H1 (cell line): ENCODE measurements around the gene PCDHA1. TPM values are rescaled to one million over a fixed set of nuclear protein-coding genes. Genes with fewer than 3 reads are reported as not detected.

Experiments used
- CTCF ChIA-PET: fragments of 300-600 bp; sonication (Branson Sonifier 250); formaldehyde crosslinking; loops from one replicate; lab custom pipeline; 2021; ENCODE audit not compliant: partially characterized antibody; lab: Charles Lee
- POLR2A ChIA-PET: fragments of 300-600 bp; sonication (Branson Sonifier 250); formaldehyde crosslinking; loops from one replicate; lab custom pipeline; 2021; ENCODE audit warnings: inconsistent platforms; ENCODE audit not compliant: partially characterized antibody; lab: Charles Lee
- DNase-seq, 2 experiments: peaks; one replicate each; pipeline versions ENCODE4 v3.0.0 to v3.0.0-alpha.2; 2010 to 2022; ENCODE audit warnings: low spot score in 2 of 2, low read depth in 1 of 2, mixed read lengths in 1 of 2
- FAIRE-seq: peaks from 2 replicates; lab custom pipeline; 2011; peaks lifted over from hg19 to GRCh38; lab: Jason Lieb, UNC
- H2AFZ ChIP-seq: 2 replicates; pipeline ENCODE4 v1.8.1; 2012; ENCODE audit warnings: low read length, inconsistent platforms
- H2AK5ac ChIP-seq: 2 replicates; pipeline ENCODE4 v1.6.1; 2013; ENCODE audit warnings: low read depth, low read length
- H2BK120ac ChIP-seq: replicated peaks from 2 replicates; pipeline ENCODE3; 2013; ENCODE audit warnings: low read depth, low read length, inconsistent platforms
- H2BK12ac ChIP-seq: 2 replicates; pipeline ENCODE4 v1.6.1; 2013; ENCODE audit warnings: low read depth, low read length
- H2BK15ac ChIP-seq: 2 replicates; pipeline ENCODE4 v1.6.1; 2013; ENCODE audit warnings: low read length
- H2BK20ac ChIP-seq: 2 replicates; pipeline ENCODE4 v1.6.1; 2013; ENCODE audit warnings: low read length
- H2BK5ac ChIP-seq: 2 replicates; pipeline ENCODE4 v1.6.1; 2013; ENCODE audit warnings: low read depth, low read length
- H3K14ac ChIP-seq: 2 replicates; pipeline ENCODE4 v1.6.1; 2013; ENCODE audit warnings: inconsistent platforms; ENCODE audit not compliant: insufficient read length
- H3K18ac ChIP-seq: 2 replicates; pipeline ENCODE4 v1.6.1; 2013; ENCODE audit warnings: low read length; ENCODE audit errors: extremely low read depth
- H3K23ac ChIP-seq: 2 replicates; pipeline ENCODE4 v1.6.1; 2013; ENCODE audit warnings: inconsistent platforms; ENCODE audit not compliant: insufficient read length
- H3K23me2 ChIP-seq: 2 replicates; pipeline ENCODE4 v1.6.1; 2013; ENCODE audit warnings: low read depth, low read length
- H3K27ac ChIP-seq: 2 replicates; pipeline ENCODE4 v1.6.1; 2011; ENCODE audit warnings: low read depth, low read length, inconsistent platforms
- H3K27me3 ChIP-seq, 4 experiments: replicated peaks in 1 of 4; 1 replicate in 1 of 4; 2 replicates in 3 of 4; pipeline versions ENCODE4 v1.6.1 to v1.8.1; 2011 to 2013; ENCODE audit warnings: low read length in 3 of 4, mild to moderate bottlenecking in 3 of 4, inconsistent platforms in 2 of 4, mixed read lengths in 2 of 4, moderate library complexity in 1 of 4; ENCODE audit not compliant: control insufficient read depth in 3 of 4, insufficient read depth in 3 of 4; ENCODE audit errors: extremely low read depth in 1 of 4
- H3K36me3 ChIP-seq, 4 experiments: 2 replicates each; pipeline versions ENCODE4 v1.6.1 to v1.8.1; 2011 to 2013; ENCODE audit warnings: mild to moderate bottlenecking in 4 of 4, low read length in 3 of 4, moderate library complexity in 2 of 4, control low read depth in 1 of 4, inconsistent platforms in 1 of 4; ENCODE audit not compliant: insufficient read depth in 4 of 4, control insufficient read depth in 2 of 4
- H3K4ac ChIP-seq: replicated peaks from 2 replicates; pipeline ENCODE3; 2013; ENCODE audit warnings: low read length, low read depth, mixed read lengths, inconsistent platforms; ENCODE audit not compliant: insufficient read length
- H3K4me1 ChIP-seq, 4 experiments: replicated peaks in 1 of 4; 1 replicate in 1 of 4; 2 replicates in 3 of 4; pipeline versions ENCODE4 v1.6.1 to v1.8.1; 2011 to 2013; ENCODE audit warnings: low read length in 3 of 4, inconsistent platforms in 2 of 4, mixed read lengths in 1 of 4; ENCODE audit not compliant: insufficient read depth in 4 of 4, control insufficient read depth in 3 of 4
- H3K4me2 ChIP-seq, 2 experiments: 2 replicates each; pipeline versions ENCODE4 v1.6.1 to v1.8.1; 2011 to 2013; ENCODE audit warnings: low read depth in 2 of 2, low read length in 2 of 2, control low read depth in 1 of 2, inconsistent platforms in 1 of 2, mild to moderate bottlenecking in 1 of 2; ENCODE audit not compliant: insufficient read depth in 1 of 2
- H3K4me3 ChIP-seq, 4 experiments: fragments of 200-600, 300-600 bp in 1 of 4; sonication (generic), shearing (Covaris generic), sonication (Bioruptor Twin) in 1 of 4; 2 replicates each; pipeline versions ENCODE4 v1.5.1 to v1.8.1; 2011 to 2016; ENCODE audit warnings: low read length in 4 of 4, low read depth in 3 of 4, control low read depth in 2 of 4, inconsistent platforms in 2 of 4, mild to moderate bottlenecking in 2 of 4, mixed read lengths in 1 of 4, moderate library complexity in 1 of 4; ENCODE audit not compliant: insufficient read depth in 2 of 4; ENCODE audit errors: extremely low read depth in 1 of 4
- H3K56ac ChIP-seq: replicated peaks from 2 replicates; pipeline ENCODE3; 2013; ENCODE audit warnings: low read depth, mild to moderate bottlenecking, mixed read lengths, low read length, inconsistent platforms; ENCODE audit not compliant: insufficient read length
- H3K79me1 ChIP-seq: 2 replicates; pipeline ENCODE4 v1.6.1; 2013; ENCODE audit warnings: low read depth, low read length, control low read depth
- H3K79me2 ChIP-seq, 2 experiments: 2 replicates each; pipeline versions ENCODE4 v1.6.1 to v1.8.1; 2012 to 2013; ENCODE audit warnings: low read length in 2 of 2, mild to moderate bottlenecking in 2 of 2, inconsistent platforms in 1 of 2; ENCODE audit not compliant: insufficient read depth in 2 of 2, control insufficient read depth in 1 of 2
- H3K9ac ChIP-seq, 4 experiments: replicated peaks in 1 of 4; 1 replicate in 1 of 4; 2 replicates in 3 of 4; pipeline versions ENCODE4 v1.6.1 to v1.8.1; 2011 to 2013; ENCODE audit warnings: low read depth in 3 of 4, low read length in 3 of 4, control low read depth in 2 of 4, mild to moderate bottlenecking in 2 of 4, moderate library complexity in 2 of 4, inconsistent platforms in 1 of 4; ENCODE audit errors: extremely low read depth in 1 of 4
- H3K9me3 ChIP-seq, 2 experiments: 2 replicates each; pipeline versions ENCODE4 v1.6.1 to v1.8.1; 2012 to 2013; ENCODE audit warnings: mild to moderate bottlenecking in 2 of 2, moderate library complexity in 2 of 2, control low read depth in 1 of 2, inconsistent platforms in 1 of 2, low read depth in 1 of 2, low read length in 1 of 2, mixed read lengths in 1 of 2; ENCODE audit not compliant: insufficient read depth in 2 of 2
- H4K20me1 ChIP-seq, 2 experiments: replicated peaks in 1 of 2; 2 replicates each; pipeline versions ENCODE3 to v1.8.1; 2011 to 2013; ENCODE audit warnings: inconsistent platforms in 2 of 2, low read length in 2 of 2, mild to moderate bottlenecking in 1 of 2; ENCODE audit not compliant: insufficient read depth in 2 of 2, control insufficient read depth in 1 of 2
- H4K5ac ChIP-seq: 2 replicates; pipeline ENCODE4 v1.6.1; 2013; ENCODE audit warnings: low read length, low read depth, mixed read lengths, inconsistent platforms; ENCODE audit not compliant: insufficient read length
- H4K8ac ChIP-seq: 2 replicates; pipeline ENCODE4 v1.8.0; 2013; ENCODE audit warnings: mild to moderate bottlenecking, moderate library complexity, low read length, inconsistent platforms; ENCODE audit not compliant: insufficient read depth; ENCODE audit errors: extremely low read depth
- H4K91ac ChIP-seq: replicated peaks from 2 replicates; pipeline ENCODE3; 2013; ENCODE audit warnings: low read length, mixed read lengths, inconsistent platforms; ENCODE audit not compliant: insufficient read length
- ASH2L ChIP-seq: fragments of 200-600, 300-600 bp; sonication (generic); IDR thresholded peaks from one replicate; pipeline ENCODE4 v1.7.1; 2017; ENCODE audit warnings: low read length
- BACH1 ChIP-seq: IDR thresholded peaks from 2 replicates; pipeline ENCODE4 v1.6.1; 2012; ENCODE audit warnings: low read length, improper control_type of control experiment
- BCL11A ChIP-seq, 2 experiments: IDR thresholded peaks; one replicate each; pipeline ENCODE4 v1.6.1; 2011; ENCODE audit warnings: low read depth in 2 of 2, low read length in 2 of 2, mild to moderate bottlenecking in 2 of 2
- GABPA ChIP-seq: IDR thresholded peaks from 2 replicates; pipeline ENCODE4 v1.6.1; 2011; ENCODE audit warnings: mild to moderate bottlenecking, low read length, moderate library complexity, borderline replicate concordance; ENCODE audit not compliant: insufficient read depth
- KDM1A ChIP-seq: fragments of 200-600, 300-600 bp; sonication (generic); IDR thresholded peaks from 2 replicates; pipeline ENCODE4 v1.7.1; 2016; ENCODE audit warnings: mild to moderate bottlenecking, low read length, borderline replicate concordance
- RNF2 ChIP-seq: fragments of 200-900, 300-1000 bp; sonication (generic); IDR thresholded peaks from 2 replicates; pipeline ENCODE4 v1.7.1; 2016; ENCODE audit warnings: borderline replicate concordance, low read depth, mild to moderate bottlenecking, antibody characterized with exemption, low read length; ENCODE audit not compliant: poor library complexity, severe bottlenecking; ENCODE audit errors: missing control alignments
- SAP30 ChIP-seq: fragments of 300-600 bp; sonication (generic); IDR thresholded peaks from 2 replicates; pipeline ENCODE4 v1.7.1; 2012; ENCODE audit warnings: low read length, moderate library complexity, mild to moderate bottlenecking, inconsistent platforms; ENCODE audit not compliant: insufficient read depth, insufficient replicate concordance
- SIRT6 ChIP-seq: IDR thresholded peaks from one replicate; pipeline ENCODE4 v1.7.1; 2012; ENCODE audit warnings: low read length, inconsistent platforms
- SIX5 ChIP-seq: IDR thresholded peaks from 2 replicates; pipeline ENCODE4 v1.6.1; 2011; ENCODE audit warnings: mild to moderate bottlenecking, low read depth, low read length
- SRF ChIP-seq: IDR thresholded peaks from 2 replicates; pipeline ENCODE4 v1.6.1; 2011; ENCODE audit warnings: mild to moderate bottlenecking, low read depth, low read length, moderate library complexity
- ZNF274 ChIP-seq: IDR thresholded peaks from 2 replicates; pipeline ENCODE4 v1.7.0; 2012; ENCODE audit warnings: low read length, borderline replicate concordance; ENCODE audit errors: extremely low read depth
- WGBS, 2 experiments: shearing (Covaris generic) in 1 of 2; methylation state at CpG; one replicate each; pipeline versions ENCODE4 v1.1.6 to v1.1.7; 2013 to 2015; ENCODE audit warnings: low lambda C conversion rate in 2 of 2, mixed read lengths in 2 of 2, inconsistent platforms in 1 of 2, low coverage in 1 of 2, missing lambda C conversion rate in 1 of 2; ENCODE audit not compliant: insufficient replicate concordance in 2 of 2, insufficient coverage in 1 of 2, insufficient read length in 1 of 2; ENCODE audit errors: extremely low coverage in 1 of 2, missing lambda C conversion rate in 1 of 2; 5-methylcytosine and 5-hydroxymethylcytosine counted together
- polyA plus RNA-seq, 7 experiments: library from polyadenylated mRNA; depleted of rRNA in 3 of 7; stranded (reverse) in 5 of 7; unstranded in 2 of 7; fragments of >200 nt in 5 of 7; fragments of 200-250 nt in 2 of 7; gene quantifications; 1 replicate in 5 of 7; 2 replicates in 1 of 7; 4 replicates in 1 of 7; pipeline versions ENCODE4 v1.2.1 to v1.2.3, GENCODE V29; 2011 to 2013; ENCODE audit warnings: missing spikeins in 2 of 7, mixed read lengths in 2 of 7
- total RNA-seq: library from RNA; stranded (reverse); fragmentation: NEBNext Ultra II Directional; extraction: Animal tissue kit (Norgen Biotek cat#: 25700); gene quantifications from 2 replicates; pipeline ENCODE4 v1.2.1, GENCODE V29; 2021
- TF ChIP-seq, protein P1 (sequence below): IDR thresholded peaks from 2 replicates; pipeline ENCODE4 v1.6.1; 2012; ENCODE audit warnings: inconsistent platforms

The PCDHA1 gene
- total and polyA plus RNA-seq, 2 of the 8 experiments (the other 6 are each of a cell fraction or from before 2014, with no cell fraction given) = 0.23 to 0.50 TPM

DNA sequence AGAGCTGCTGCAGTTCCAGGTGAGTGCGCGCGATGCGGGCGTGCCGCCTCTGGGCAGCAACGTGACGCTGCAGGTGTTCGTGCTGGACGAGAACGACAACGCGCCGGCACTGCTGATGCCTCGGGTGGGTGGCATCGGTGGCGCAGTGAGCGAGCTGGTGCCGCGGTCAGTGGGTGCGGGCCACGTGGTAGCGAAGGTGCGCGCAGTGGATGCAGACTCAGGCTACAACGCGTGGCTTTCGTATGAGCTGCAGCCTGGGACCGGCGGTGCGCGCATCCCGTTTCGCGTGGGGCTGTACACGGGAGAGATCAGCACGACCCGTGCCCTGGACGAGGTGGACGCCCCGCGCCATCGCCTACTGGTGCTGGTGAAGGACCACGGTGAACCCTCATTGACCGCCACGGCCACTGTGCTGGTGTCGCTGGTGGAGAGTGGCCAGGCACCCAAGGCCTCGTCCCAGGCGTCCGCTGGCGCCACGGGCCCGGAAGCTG is 16.9 kb downstream of the PCDHA1 start:
- Histone ChIP-seq H3K4ac (no peak overlapping the region), H3K4me3 (no peak overlapping the region), H3K23ac (no peak overlapping the region), H2BK5ac (no peak overlapping the region), H3K79me2 (no peaks in the 10 kb centered on the region), H3K27me3 (no peaks in the 10 kb centered on the region), H3K9ac (no peak overlapping the region), H4K20me1 (no peaks in the 10 kb centered on the region), H3K4me2 (no peak overlapping the region), H3K79me1 (no peaks in the 10 kb centered on the region), H3K9me3 (peaks cover 0 to 21% of the 10 kb centered on the region in 2 experiments; a peak in 2 of 4 replicates), H2AFZ (no peak overlapping the region), H3K18ac (no peak overlapping the region), H4K8ac (no peak overlapping the region), H2BK20ac (no peak overlapping the region), H2BK120ac (no peak overlapping the region), H4K91ac (no peak overlapping the region), H3K23me2 (no peaks in the 10 kb centered on the region), H3K27ac (no peak overlapping the region), H2BK15ac (no peak overlapping the region), H2AK5ac (no peak overlapping the region), H3K14ac (no peak overlapping the region), H4K5ac (no peak overlapping the region), H3K4me1 (no peaks in the 10 kb centered on the region), H3K36me3 (peaks cover 0 to 16% (median 0%) of the 10 kb centered on the region in 4 experiments; a peak in 3 of 8 replicates), H3K56ac (no peak overlapping the region), H2BK12ac (no peak overlapping the region)
- WGBS, 2 experiments = 93% methylated on average over 36 of the region's 53 CpGs; no CpG with 5 or more reads in 1 of the 2 experiments
- ChIA-PET POLR2A (no interaction called here), CTCF (interaction anchor here (1.0 to 1.6 kb wide), 3 partner anchors 8 to 14 kb away, joined by 3 to 4 read pairs (median 3); no protein-coding TSS in a partner anchor)
- FAIRE-seq (no peak), DNase-seq (no peak)
- TF ChIP-seq BCL11A (IDR thresholded peaks at IDR 0.05; ENCODE audit: low read depth in 2 of 2, low read length in 2 of 2) (no peak), SIRT6 (no peak), KDM1A (no peak), SIX5 (no peak), ASH2L (no peak), SRF (no peak), SAP30 (no peak), BACH1 (no peak), RNF2 (no peak), GABPA (no peak), ZNF274 (no peak)
- TF ChIP-seq, protein P1, sequence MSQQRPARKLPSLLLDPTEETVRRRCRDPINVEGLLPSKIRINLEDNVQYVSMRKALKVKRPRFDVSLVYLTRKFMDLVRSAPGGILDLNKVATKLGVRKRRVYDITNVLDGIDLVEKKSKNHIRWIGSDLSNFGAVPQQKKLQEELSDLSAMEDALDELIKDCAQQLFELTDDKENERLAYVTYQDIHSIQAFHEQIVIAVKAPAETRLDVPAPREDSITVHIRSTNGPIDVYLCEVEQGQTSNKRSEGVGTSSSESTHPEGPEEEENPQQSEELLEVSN = no peak
